ENCODE results near the gene TMIGD2.

DNA sequence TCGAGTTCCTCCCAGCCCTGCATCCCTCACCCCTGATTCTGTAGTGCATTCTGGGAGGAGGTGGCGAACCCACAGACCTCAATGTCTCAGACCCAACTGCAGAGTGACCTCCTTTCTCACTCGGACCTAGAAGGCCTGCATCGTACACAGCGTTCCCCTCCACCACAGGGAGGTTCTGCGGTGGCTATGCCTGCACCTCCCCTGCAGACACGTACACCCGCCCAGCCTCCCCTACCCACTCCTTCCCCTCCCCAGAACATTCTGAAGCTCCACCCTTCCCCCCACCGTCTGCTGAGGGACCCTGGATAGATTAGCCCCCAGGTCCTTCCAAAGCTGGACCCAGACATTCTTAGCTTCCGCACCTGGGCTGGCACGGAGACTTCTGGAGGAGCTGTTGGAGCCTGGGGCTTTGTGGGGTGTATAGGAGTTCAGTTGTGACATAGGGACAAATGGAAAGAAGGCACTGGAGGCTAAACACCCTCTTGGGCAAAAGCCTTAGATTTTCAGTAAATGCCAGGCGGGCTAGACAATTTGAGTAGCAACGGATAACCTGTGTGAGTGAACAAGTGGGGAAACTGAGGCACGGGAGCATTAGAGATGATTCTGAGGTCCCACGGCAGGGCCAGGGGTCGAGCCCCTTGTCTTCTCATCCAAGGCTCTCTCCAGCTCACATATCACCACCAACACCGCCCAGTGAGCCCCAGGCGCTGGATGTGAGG is 1.8 kb upstream of the TMIGD2 start:
- TF ChIP-seq, protein P1, sequence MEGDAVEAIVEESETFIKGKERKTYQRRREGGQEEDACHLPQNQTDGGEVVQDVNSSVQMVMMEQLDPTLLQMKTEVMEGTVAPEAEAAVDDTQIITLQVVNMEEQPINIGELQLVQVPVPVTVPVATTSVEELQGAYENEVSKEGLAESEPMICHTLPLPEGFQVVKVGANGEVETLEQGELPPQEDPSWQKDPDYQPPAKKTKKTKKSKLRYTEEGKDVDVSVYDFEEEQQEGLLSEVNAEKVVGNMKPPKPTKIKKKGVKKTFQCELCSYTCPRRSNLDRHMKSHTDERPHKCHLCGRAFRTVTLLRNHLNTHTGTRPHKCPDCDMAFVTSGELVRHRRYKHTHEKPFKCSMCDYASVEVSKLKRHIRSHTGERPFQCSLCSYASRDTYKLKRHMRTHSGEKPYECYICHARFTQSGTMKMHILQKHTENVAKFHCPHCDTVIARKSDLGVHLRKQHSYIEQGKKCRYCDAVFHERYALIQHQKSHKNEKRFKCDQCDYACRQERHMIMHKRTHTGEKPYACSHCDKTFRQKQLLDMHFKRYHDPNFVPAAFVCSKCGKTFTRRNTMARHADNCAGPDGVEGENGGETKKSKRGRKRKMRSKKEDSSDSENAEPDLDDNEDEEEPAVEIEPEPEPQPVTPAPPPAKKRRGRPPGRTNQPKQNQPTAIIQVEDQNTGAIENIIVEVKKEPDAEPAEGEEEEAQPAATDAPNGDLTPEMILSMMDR (IDR thresholded peaks at IDR 0.05; ENCODE audit: low read depth, low read length, missing input control), result no peak
- TF ChIP-seq EGR1 (IDR thresholded peaks at IDR 0.05; ENCODE audit: low read depth in 2 of 2) (no peak), RXRA (IDR thresholded peaks at IDR 0.05) (no peak), YY1 (IDR thresholded peaks at IDR 0.05) (no peak), HNF4A (conservative IDR thresholded peaks at IDR 0.05) (no peak), JUND (IDR thresholded peaks at IDR 0.05) (no peak), RAD21 (IDR thresholded peaks at IDR 0.05) (no peak), TAF1 (conservative IDR thresholded peaks at IDR 0.05) (no peak), ZBTB33 (IDR thresholded peaks at IDR 0.05) (no peak), SP1 (IDR thresholded peaks at IDR 0.05) (no peak), ATF3 (IDR thresholded peaks at IDR 0.05) (no peak), FOXA1 (IDR thresholded peaks at IDR 0.05) (no peak)
- TF ChIP-seq, protein P2, sequence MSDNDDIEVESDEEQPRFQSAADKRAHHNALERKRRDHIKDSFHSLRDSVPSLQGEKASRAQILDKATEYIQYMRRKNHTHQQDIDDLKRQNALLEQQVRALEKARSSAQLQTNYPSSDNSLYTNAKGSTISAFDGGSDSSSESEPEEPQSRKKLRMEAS (IDR thresholded peaks at IDR 0.05), result no peak
- TF ChIP-seq, protein P3, sequence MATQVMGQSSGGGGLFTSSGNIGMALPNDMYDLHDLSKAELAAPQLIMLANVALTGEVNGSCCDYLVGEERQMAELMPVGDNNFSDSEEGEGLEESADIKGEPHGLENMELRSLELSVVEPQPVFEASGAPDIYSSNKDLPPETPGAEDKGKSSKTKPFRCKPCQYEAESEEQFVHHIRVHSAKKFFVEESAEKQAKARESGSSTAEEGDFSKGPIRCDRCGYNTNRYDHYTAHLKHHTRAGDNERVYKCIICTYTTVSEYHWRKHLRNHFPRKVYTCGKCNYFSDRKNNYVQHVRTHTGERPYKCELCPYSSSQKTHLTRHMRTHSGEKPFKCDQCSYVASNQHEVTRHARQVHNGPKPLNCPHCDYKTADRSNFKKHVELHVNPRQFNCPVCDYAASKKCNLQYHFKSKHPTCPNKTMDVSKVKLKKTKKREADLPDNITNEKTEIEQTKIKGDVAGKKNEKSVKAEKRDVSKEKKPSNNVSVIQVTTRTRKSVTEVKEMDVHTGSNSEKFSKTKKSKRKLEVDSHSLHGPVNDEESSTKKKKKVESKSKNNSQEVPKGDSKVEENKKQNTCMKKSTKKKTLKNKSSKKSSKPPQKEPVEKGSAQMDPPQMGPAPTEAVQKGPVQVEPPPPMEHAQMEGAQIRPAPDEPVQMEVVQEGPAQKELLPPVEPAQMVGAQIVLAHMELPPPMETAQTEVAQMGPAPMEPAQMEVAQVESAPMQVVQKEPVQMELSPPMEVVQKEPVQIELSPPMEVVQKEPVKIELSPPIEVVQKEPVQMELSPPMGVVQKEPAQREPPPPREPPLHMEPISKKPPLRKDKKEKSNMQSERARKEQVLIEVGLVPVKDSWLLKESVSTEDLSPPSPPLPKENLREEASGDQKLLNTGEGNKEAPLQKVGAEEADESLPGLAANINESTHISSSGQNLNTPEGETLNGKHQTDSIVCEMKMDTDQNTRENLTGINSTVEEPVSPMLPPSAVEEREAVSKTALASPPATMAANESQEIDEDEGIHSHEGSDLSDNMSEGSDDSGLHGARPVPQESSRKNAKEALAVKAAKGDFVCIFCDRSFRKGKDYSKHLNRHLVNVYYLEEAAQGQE (IDR thresholded peaks at IDR 0.05), result no peak
